Forelimb muscle (tissue), 1 donor: ENCODE results near the gene NME4. TPM values are rescaled to one million over a fixed set of nuclear protein-coding genes. Genes with fewer than 3 reads are reported as not detected.

ENCODE experiments used
- DNase-seq: peaks from one replicate; pipeline ENCODE4 v3.0.0-alpha.2; 2013; ENCODE audit warnings: low read depth
- polyA plus RNA-seq: library from polyadenylated mRNA; unstranded; fragments of 120-200 nt; gene quantifications from one replicate; pipeline ENCODE4 v1.2.1, GENCODE V29; 2013; ENCODE audit not compliant: insufficient read length

The NME4 gene
- polyA plus RNA-seq, 1 donor = 66.4 TPM

DNA sequence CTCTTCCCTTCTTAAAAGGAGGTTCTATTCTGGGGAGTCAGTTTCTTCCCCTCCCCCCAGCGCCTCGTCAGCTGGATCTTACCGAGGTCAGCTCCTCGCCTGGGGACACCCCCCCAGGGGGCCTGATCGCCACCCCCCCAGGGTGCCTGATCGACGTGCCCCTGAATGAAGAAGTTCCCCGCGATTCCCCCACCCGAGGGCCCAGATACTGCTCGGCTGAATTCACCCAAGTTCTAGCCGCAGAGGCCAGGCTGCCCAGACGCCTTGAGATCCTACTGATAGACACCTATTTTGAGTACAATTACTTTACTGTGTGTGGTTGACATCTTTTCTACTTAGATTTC is 29.9 kb downstream of the NME4 start:
- no peak for DNase-seq

DNA sequence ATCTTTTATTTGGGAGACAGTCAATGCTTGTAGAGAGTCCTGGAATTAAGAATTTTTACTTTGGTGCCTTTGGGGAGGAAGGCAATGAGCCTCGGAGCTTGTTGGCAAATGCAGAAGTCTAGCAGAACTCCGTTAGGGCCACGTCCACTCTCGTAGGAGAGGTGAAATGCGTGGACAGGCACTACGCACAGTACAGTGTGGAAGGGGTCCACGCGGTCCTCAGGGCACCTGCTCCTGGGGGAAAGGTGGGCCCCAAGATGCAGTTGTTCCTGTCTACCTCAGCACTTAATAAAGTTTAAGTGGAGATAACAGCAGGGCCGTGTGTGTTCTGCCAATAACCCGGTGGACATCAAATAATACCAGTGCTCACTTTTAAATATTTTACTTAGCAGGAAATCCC is 30.3 kb downstream of the NME4 start:
- DNase-seq = no peak

DNA sequence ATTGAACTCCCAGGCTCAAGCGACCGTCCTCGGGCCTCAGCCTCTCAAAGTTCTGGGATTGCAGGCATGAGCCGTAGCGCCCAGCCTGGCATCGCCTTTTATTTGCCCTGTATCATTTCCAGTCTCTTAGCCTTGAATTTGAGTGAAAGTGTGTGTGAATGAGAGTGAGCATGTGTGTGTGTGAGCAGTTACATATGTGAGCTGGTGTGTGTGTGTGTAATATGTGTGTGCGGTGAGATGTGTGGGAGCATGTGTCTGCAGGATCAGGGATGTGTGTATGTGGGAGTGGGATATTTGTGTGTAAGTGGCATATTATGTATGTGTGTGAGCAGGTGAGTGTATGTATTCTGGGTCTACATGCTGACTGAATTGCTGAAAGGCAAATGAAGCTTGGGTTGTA is 33.9 kb downstream of the NME4 start:
- DNase-seq = no peak

DNA sequence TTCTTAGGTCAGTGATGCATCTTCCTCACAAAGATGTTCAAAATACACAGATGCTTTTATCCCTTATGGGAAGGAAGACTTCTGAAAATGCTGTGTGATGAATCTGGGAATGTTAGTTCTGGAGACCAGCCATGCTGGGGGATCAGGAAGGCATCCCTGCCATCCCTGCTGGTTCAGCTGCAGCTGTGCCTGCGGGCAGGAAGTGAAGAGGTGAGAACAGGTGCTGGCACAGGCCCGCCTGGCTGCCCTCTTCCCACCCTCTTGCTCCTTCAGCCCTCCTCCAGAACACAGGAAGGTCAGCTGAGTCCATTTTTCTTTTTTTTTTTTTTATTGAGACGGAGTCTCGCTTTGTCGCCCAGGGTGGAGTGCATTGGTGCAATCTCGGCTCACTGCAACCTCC is 43.6 kb downstream of the NME4 start:
- no peak for DNase-seq

DNA sequence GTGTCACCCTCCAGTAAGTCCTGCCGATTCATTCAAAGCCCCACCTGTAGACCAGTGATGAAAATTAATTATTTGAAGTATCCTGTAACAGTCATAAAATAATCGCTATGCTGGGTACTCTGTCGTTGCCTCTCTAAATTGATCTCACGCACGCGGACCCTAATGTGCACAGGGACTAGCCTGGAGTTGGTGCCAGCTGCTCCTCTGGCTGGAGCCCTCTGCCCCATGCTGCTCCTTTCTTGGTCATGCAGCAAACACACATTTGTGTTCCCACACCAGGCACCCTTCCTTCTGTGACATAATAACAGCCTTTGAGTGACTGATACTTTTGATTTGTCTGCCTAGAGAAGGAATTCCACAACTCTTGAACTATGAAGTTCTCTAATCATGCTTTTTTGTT is 44.4 kb downstream of the NME4 start:
- no peak for DNase-seq

DNA sequence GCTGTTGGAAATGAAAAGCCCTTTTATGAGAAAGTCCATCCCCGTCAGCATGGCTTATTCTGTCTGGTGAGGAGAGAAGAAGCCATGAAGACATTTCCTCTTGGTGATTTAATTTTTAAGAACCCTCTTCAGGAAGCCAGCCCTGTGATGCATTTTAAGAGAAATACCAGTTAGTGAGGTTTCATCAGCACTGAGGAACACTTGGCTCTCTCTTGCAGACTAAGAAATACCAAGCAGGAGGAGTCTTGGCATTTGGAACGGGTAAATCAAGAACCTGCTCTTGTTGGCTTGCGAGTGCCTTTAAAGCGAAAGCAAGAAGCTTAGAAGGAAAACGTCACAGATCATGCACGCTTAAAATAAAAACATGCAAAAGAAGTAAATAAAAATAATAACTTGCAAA is 46.0 kb downstream of the NME4 start:
- no peak for DNase-seq

DNA sequence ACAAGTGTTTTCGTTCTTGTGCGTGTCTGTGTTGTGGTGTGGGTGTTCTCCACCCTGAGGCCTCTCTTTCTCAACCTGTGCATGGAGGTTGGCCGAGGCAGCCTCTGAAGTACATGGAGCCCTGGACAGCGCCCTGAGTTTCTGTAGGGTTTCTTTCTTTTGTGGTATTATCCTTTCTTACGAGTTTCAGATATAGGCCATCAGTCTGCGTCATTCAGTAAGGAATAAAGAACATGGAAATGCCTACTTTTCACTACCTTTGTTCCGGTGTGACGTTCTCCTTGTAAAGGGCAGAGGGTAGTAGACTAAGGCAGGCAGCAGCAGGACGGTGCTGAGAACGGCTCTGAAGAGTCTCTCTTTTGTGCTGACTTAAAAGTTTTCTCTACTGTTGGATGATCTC is 47.0 kb downstream of the NME4 start:
- no peak for DNase-seq

DNA sequence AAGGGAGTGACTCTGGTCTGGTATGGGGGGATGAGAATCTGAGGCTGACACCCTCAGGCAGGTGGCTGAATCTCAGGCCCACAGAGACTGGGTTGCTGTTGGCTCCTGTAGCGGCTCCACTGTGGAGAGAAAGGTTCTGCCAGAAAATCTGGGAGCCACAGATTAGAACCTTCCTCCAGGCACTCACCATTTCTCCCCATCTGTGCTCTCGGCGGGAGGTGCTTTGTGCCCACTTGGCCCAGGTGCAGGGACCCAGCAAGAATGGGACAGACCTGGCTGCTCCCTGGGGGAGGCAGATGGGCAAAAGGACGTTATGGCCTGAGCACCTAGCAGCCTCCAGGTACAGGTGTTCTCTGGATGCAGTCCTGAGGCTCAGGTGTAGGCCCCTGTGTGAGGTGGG is 48.6 kb downstream of the NME4 start:
- DNase-seq = no peak

Other genes starting within 250 kb of the NME4 start
- gene HBZ, start 244.6 kb upstream of the NME4 start, polyA plus RNA-seq = 4.9 TPM
- 6.8 TPM for gene HBM, start 231.2 kb upstream of the NME4 start, polyA plus RNA-seq
- 3,429 TPM for gene HBA2, start 224.3 kb upstream of the NME4 start, polyA plus RNA-seq
- gene HBA1, start 220.5 kb upstream of the NME4 start, polyA plus RNA-seq = 2,062 TPM
- 1.4 TPM for gene HBQ1, start 216.7 kb upstream of the NME4 start, polyA plus RNA-seq
- gene LUC7L, start 167.8 kb upstream of the NME4 start, polyA plus RNA-seq = 67.5 TPM
- gene FAM234A, start 162.4 kb upstream of the NME4 start, polyA plus RNA-seq = 36.3 TPM
- gene RGS11, start 121.3 kb upstream of the NME4 start, polyA plus RNA-seq = 3.6 TPM
- gene ARHGDIG, start 116.6 kb upstream of the NME4 start, polyA plus RNA-seq = 0.82 TPM
- 0.68 TPM for gene PDIA2, start 114.0 kb upstream of the NME4 start, polyA plus RNA-seq
- 11.3 TPM for gene AXIN1, start 44.5 kb upstream of the NME4 start, polyA plus RNA-seq
- 44.6 TPM for gene MRPL28, start 26.7 kb upstream of the NME4 start, polyA plus RNA-seq
- gene PGAP6, start 15.2 kb upstream of the NME4 start, polyA plus RNA-seq = 28.5 TPM
- gene DECR2, start 4.7 kb downstream of the NME4 start, polyA plus RNA-seq = 14.4 TPM
- 30.4 TPM for gene RAB11FIP3, start 28.4 kb downstream of the NME4 start, polyA plus RNA-seq
- gene CAPN15, start 130.5 kb downstream of the NME4 start, polyA plus RNA-seq = 24.6 TPM
- gene PRR35, start 163.2 kb downstream of the NME4 start, polyA plus RNA-seq = 0.14 TPM
- 0.99 TPM for gene NHLRC4, start 169.8 kb downstream of the NME4 start, polyA plus RNA-seq
- gene PIGQ, start 172.8 kb downstream of the NME4 start, polyA plus RNA-seq = 16.1 TPM
- gene RAB40C, start 192.9 kb downstream of the NME4 start, polyA plus RNA-seq = 12.6 TPM
- 0.76 TPM for gene WFIKKN1, start 233.8 kb downstream of the NME4 start, polyA plus RNA-seq
- 36.6 TPM for gene METTL26, start 239.1 kb downstream of the NME4 start, polyA plus RNA-seq
- 14.5 TPM for gene MCRIP2, start 244.6 kb downstream of the NME4 start, polyA plus RNA-seq